Ovary (tissue), 9 donors: ENCODE data around the gene CCDC88A. TPM values are rescaled to one million over a fixed set of nuclear protein-coding genes. Genes with fewer than 3 reads are reported as not detected.

ENCODE experiments used
- DNase-seq, 5 donors: peaks; one replicate each; pipeline ENCODE4 v3.0.0-alpha.2; 2019 to 2020
- H3K27ac ChIP-seq, 2 donors: fragments of 200-600 bp; one replicate each; pipeline versions ENCODE4 v1.5.1 to v1.8.0; 2019 to 2022
- H3K27me3 ChIP-seq: fragments of 200-600 bp; one replicate; pipeline ENCODE4 v1.8.0; 2022
- H3K36me3 ChIP-seq: fragments of 200-600 bp; sonication (generic); one replicate; pipeline ENCODE4 v1.5.1; 2019
- H3K4me1 ChIP-seq: one replicate; pipeline ENCODE4 v1.8.1; 2013; ENCODE audit warnings: mild to moderate bottlenecking, moderate library complexity; ENCODE audit not compliant: insufficient read depth
- H3K4me3 ChIP-seq: fragments of 200-600 bp; sonication (generic); one replicate; pipeline ENCODE4 v1.5.1; 2017
- H3K9me3 ChIP-seq, 2 donors: fragments of 200-600 bp in 1 of 2; sonication (generic) in 1 of 2; one replicate each; pipeline versions ENCODE4 v1.5.1 to v1.8.1; 2013 to 2019; ENCODE audit warnings: mild to moderate bottlenecking in 1 of 2, moderate library complexity in 1 of 2
- EP300 ChIP-seq: sonication (generic); formaldehyde crosslinking; IDR thresholded peaks from one replicate; pipeline ENCODE4 v1.6.1; 2017; ENCODE audit warnings: antibody characterized with exemption
- POLR2A ChIP-seq: fragments of 450-650 bp; IDR thresholded peaks from one replicate; pipeline ENCODE4 v1.6.1; 2017; ENCODE audit warnings: antibody characterized with exemption, mild to moderate bottlenecking, moderate library complexity
- WGBS, 3 donors: extraction: QIAGEN DNeasy Blood & Tissue Kit in 1 of 3; methylation state at CpG; one replicate each; pipeline versions ENCODE4 v1.1.5 to v1.1.7; 2013 to 2017; 5-methylcytosine and 5-hydroxymethylcytosine counted together
- intact Hi-C, 4 donors: fragments of 100-400 bp; cut with DNase I; formaldehyde crosslinking; loops; one replicate each; pipeline versions ENCODE4 v1.11.0 to v1.15.1; 2022 to 2023
- polyA plus RNA-seq, 2 donors: library from polyadenylated mRNA; stranded (reverse); fragments of 200-250 nt in 1 of 2; fragments of 350-450 nt in 1 of 2; fragmentation: Illumina TruSeq in 1 of 2; extraction: RNeasy Lipid Tissue Mini Kit (QIAGEN cat#74804) in 1 of 2; gene quantifications; one replicate each; pipeline ENCODE4 v1.2.3, GENCODE V29; 2013 to 2014
- total RNA-seq, 7 donors: library from RNA; depleted of rRNA in 2 of 7; stranded (reverse); fragments of >200 nt in 2 of 7; fragmentation: NEBNext Ultra II Directional in 3 of 7; extraction: Animal tissue kit (Norgen Biotek cat#: 25700) in 3 of 7; gene quantifications; one replicate each; pipeline versions ENCODE4 v1.1.0 to v1.2.4, GENCODE V29; 2016 to 2023
- TF ChIP-seq, protein P1 (sequence below), 3 donors: fragments of 450-650 bp in 2 of 3; fragments of 200-600 bp in 1 of 3; IDR thresholded peaks; one replicate each; pipeline versions ENCODE4 v1.5.1 to v1.8.0; 2016 to 2022; ENCODE audit warnings: antibody characterized with exemption in 3 of 3, mild to moderate bottlenecking in 1 of 3
- donor health status: DM: no; HTN: no; CAD: no; lungs with moderate emphysema.
- donor health status: DM: no; HTN: no; CAD: no.
- donor health status: Bipolar disorder and iron deficiency.
- donor health status: DM: yes; HTN: yes; CAD: no.
- donor health status: DM: no; HTN: no; CAD: no.
- donor health status: DM: yes; HTN: yes; CAD: no.

The CCDC88A gene
- total and polyA plus RNA-seq, 9 donors: 9.6 to 64.4 (median 30.6) TPM

DNA sequence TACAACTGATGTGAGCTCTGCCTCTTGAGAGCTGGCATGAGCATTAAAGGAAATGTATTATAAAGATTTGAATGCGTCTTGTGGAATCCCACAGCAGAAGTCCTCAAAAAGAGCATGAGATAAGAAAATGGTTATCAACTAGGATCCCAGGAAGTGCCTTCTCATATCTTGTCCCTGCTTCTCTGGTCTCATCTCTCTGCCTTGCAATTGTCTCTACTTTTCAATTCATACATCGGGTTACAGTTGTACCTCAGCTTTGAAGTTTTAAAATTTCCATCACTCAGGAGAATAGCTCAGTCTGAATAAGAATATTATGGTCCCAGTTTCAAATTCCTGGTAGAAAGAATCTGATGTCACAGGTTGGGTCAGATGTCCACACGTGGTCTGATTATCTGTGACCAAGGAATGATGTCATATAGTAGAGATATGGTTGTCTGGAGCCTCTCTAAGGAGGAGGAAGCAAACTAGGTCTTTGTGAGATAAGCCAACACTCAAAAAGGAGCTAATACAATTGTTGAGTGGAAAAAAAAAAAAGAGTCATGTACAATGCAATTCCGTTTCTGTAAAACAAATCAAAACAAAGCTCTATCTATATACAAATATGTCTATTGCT lies 21.7 kb upstream of the CCDC88A start:
- Histone ChIP-seq H3K4me1 (no peaks in the 10 kb centered on the region), H3K4me3 (no peak overlapping the region), H3K36me3 (no peaks in the 10 kb centered on the region), H3K27me3 (no peaks in the 10 kb centered on the region), H3K27ac (no peak overlapping the region), H3K9me3 (no peaks in the 10 kb centered on the region)
- DNase-seq: no peak
- no peak for TF ChIP-seq EP300
- TF ChIP-seq, protein P1, sequence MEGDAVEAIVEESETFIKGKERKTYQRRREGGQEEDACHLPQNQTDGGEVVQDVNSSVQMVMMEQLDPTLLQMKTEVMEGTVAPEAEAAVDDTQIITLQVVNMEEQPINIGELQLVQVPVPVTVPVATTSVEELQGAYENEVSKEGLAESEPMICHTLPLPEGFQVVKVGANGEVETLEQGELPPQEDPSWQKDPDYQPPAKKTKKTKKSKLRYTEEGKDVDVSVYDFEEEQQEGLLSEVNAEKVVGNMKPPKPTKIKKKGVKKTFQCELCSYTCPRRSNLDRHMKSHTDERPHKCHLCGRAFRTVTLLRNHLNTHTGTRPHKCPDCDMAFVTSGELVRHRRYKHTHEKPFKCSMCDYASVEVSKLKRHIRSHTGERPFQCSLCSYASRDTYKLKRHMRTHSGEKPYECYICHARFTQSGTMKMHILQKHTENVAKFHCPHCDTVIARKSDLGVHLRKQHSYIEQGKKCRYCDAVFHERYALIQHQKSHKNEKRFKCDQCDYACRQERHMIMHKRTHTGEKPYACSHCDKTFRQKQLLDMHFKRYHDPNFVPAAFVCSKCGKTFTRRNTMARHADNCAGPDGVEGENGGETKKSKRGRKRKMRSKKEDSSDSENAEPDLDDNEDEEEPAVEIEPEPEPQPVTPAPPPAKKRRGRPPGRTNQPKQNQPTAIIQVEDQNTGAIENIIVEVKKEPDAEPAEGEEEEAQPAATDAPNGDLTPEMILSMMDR (IDR thresholded peaks at IDR 0.05): no peak
- 67 to 81% (median 79%) methylated on average over 4 of the region's 4 CpGs for WGBS, 3 donors
- intact Hi-C loops: no loop called here

DNA sequence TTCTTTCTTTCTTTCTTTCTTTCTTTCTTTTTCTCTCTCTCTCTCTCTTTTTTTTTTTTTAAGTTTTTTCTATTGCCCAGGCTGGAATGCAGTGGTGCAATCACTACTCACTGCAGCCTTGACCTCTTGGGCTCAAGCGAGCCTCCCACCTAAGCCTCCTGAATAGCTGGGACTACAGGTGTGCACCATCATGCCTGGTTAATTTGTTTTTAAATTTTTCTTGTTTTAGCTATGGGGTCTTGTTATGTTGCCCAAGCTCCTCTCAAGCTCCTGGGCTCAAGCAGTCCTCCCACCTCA lies 19.4 kb upstream of the CCDC88A start:
- H3K27me3 ChIP-seq: no peaks in the 10 kb centered on the region
- no peak for TF ChIP-seq EP300
- TF ChIP-seq, protein P1 (IDR thresholded peaks at IDR 0.05): no peak
- no peak for TF ChIP-seq POLR2A
- H3K4me3 ChIP-seq: no peak overlapping the region
- no peaks in the 10 kb centered on the region for H3K36me3 ChIP-seq
- H3K9me3 ChIP-seq: no peaks in the 10 kb centered on the region
- H3K4me1 ChIP-seq: no peaks in the 10 kb centered on the region
- WGBS, 3 donors: 80 to 88% (median 80%) methylated on average over 1 of the region's 1 CpG
- intact Hi-C loops: no loop called here
- no peak overlapping the region for H3K27ac ChIP-seq
- DNase-seq: no peak

DNA sequence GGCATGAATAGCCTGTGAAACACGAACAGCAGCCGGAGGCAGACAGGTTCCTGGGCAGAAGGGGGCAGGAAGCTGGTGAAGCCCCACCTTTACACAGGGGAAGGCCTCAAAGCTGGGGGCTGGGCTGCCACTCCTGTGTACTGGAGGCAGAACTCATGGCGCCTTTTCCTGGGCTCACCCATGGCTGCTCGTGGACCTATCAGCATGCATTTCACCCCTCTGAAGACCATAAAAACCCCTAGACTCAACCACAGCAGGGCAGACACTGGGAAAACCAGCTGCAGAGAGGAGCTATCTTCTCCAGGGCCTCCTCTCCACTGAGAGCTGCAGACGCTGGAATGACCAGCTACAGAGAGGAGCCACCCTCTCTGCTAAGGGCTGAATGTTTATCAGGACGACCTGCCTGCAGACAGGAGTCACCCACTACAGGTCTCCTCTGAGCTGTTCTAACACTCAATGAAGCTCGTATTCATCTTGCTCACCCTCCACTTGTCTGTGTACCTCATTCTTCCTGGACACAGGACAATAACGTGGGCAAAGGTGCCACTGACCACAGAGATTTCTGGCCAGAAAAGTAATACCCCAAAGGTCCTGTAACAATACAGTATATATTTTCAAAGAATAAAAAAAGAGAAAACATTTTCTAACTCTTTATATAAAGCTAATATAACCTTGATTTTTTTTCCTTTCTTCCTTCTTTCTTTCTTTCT lies 18.9 kb upstream of the CCDC88A start:
- Histone ChIP-seq H3K27me3 (no peaks in the 10 kb centered on the region), H3K9me3 (no peaks in the 10 kb centered on the region), H3K36me3 (no peaks in the 10 kb centered on the region), H3K4me1 (no peaks in the 10 kb centered on the region), H3K27ac (no peak overlapping the region), H3K4me3 (no peak overlapping the region)
- 79 to 89% (median 82%) methylated on average over 6 to 8 of the region's 8 CpGs for WGBS, 3 donors
- TF ChIP-seq, protein P1 (IDR thresholded peaks at IDR 0.05): no peak
- no peak for DNase-seq
- intact Hi-C loops: no loop called here

DNA sequence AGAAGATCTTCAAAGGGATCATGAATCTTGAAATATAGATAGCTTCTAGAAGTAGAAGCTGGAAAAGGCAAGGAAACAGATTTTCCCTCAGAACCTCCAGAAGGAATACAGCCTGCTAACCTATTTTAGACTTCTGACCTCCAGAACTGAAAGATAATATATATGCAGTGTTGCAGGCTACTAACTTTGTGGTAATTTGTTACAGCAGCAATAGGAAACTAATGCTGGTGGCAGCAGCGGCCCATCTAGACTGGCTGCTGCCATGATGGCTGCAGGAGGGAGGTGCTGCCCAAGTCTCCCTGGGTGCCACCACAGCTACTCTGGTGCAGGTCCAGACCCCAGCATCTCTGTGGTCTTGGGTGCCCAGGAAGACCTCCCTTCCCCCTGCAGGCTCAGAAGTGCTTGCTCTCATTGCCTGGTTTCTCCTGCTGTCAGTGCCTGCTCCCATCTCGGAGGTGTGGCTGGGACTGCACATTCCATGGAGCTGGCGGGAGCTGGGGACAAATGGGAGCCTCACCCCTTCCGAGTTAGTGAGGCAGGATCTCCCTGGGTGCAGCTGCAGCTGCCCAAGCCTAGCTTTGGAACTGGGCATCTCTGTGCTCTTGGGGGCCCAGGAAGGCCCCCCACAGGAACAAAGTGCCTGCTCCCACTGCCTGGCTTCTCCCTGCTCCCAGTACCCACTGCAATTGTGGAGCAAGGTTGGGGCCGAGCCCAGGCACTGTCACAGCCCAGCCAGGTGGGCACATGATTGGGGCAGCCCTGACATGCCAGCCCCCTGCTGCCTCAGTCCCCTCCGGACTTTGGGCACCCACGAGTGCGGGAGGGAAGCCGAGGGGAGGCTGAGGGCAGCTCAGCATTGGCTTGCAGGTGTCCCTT lies 18.1 kb upstream of the CCDC88A start:
- 88 to 91% (median 89%) methylated on average over 9 of the region's 9 CpGs for WGBS, 3 donors
- TF ChIP-seq EP300 (no peak), POLR2A (no peak)
- TF ChIP-seq, protein P1 (IDR thresholded peaks at IDR 0.05): no peak
- H3K4me3 ChIP-seq: no peak overlapping the region

More for the DNA sequence above, 18.1 kb upstream of the CCDC88A start:
- Histone ChIP-seq H3K4me1 (no peaks in the 10 kb centered on the region), H3K27ac (no peak overlapping the region), H3K36me3 (no peaks in the 10 kb centered on the region), H3K27me3 (no peaks in the 10 kb centered on the region), H3K9me3 (no peaks in the 10 kb centered on the region)
- intact Hi-C loops: no loop called here
- DNase-seq: no peak
